Right atrium auricular region (tissue), 2 donors: ENCODE measurements around the gene ZNF385B. TPM values are rescaled to one million over a fixed set of nuclear protein-coding genes. Genes with fewer than 3 reads are reported as not detected.
"Not testable (repeated sequence)": the region's sequence is repeated elsewhere in the genome, so short reads cannot be mapped to it uniquely, and the experiment has no call there.

Experiments used
- DNase-seq: peaks from one replicate; pipeline ENCODE4 v3.0.0-alpha.2; 2019; ENCODE audit warnings: low spot score
- H3K27ac ChIP-seq, 2 donors: fragments of 200-600 bp; sonication (generic); 1 replicate in 1 of 2; 2 replicates in 1 of 2; pipeline ENCODE4 v1.5.1; 2016 to 2019
- H3K27me3 ChIP-seq, 2 donors: fragments of 200-600 bp; sonication (generic); one replicate each; pipeline versions ENCODE4 v1.5.1 to v1.6.0; 2017 to 2019
- H3K36me3 ChIP-seq: fragments of 200-600 bp; sonication (generic); one replicate; pipeline ENCODE4 v1.5.1; 2016
- H3K4me1 ChIP-seq, 2 donors: fragments of 200-600 bp; sonication (generic); one replicate each; pipeline versions ENCODE4 v1.5.1 to v1.6.0; 2017 to 2019
- H3K4me3 ChIP-seq, 2 donors: fragments of 200-600 bp; sonication (generic); 1 replicate in 1 of 2; 2 replicates in 1 of 2; pipeline ENCODE4 v1.5.1; 2017 to 2019; ENCODE audit warnings: mild to moderate bottlenecking in 1 of 2, moderate library complexity in 1 of 2
- H3K9me3 ChIP-seq, 2 donors: fragments of 200-600 bp; sonication (generic); one replicate each; pipeline ENCODE4 v1.5.1; 2019
- total RNA-seq, 2 donors: library from RNA; depleted of rRNA; stranded (reverse); fragments of >200 nt; gene quantifications; one replicate each; pipeline ENCODE4 v1.1.0, GENCODE V29; 2016
- TF ChIP-seq, protein P1 (sequence below), 2 donors: fragments of 200-600 bp; sonication (generic); IDR thresholded peaks; one replicate each; pipeline ENCODE4 v1.5.1; 2019; ENCODE audit warnings: antibody characterized with exemption in 2 of 2

The ZNF385B gene
- total RNA-seq, 2 donors from 2014 or later: 23.2 to 33.3 TPM

DNA sequence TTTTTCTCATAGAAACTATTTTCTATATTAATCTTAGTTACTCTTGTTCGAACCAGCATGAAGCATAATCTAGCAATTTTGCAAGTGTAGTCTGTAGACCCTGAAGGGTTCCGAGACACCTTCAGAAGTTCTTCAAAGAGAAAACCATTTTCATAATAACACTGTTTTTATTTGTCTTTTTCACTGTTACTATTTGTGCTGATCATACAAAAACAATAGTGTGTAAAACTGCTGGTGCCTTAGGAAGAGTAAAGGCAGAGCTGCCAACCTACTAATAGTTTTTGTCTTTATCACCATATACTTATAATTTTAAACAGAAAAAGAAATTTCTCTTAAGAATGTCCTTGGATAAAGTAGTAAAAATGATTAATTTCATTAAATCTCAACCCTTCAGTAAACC is 218.9 kb downstream of the ZNF385B start:
- TF ChIP-seq, protein P1, sequence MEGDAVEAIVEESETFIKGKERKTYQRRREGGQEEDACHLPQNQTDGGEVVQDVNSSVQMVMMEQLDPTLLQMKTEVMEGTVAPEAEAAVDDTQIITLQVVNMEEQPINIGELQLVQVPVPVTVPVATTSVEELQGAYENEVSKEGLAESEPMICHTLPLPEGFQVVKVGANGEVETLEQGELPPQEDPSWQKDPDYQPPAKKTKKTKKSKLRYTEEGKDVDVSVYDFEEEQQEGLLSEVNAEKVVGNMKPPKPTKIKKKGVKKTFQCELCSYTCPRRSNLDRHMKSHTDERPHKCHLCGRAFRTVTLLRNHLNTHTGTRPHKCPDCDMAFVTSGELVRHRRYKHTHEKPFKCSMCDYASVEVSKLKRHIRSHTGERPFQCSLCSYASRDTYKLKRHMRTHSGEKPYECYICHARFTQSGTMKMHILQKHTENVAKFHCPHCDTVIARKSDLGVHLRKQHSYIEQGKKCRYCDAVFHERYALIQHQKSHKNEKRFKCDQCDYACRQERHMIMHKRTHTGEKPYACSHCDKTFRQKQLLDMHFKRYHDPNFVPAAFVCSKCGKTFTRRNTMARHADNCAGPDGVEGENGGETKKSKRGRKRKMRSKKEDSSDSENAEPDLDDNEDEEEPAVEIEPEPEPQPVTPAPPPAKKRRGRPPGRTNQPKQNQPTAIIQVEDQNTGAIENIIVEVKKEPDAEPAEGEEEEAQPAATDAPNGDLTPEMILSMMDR (IDR thresholded peaks at IDR 0.05): no peak
- Histone ChIP-seq H3K4me3 (no peak overlapping the region), H3K4me1 (no peaks in the 10 kb centered on the region), H3K36me3 (no peaks in the 10 kb centered on the region), H3K27ac (no peak overlapping the region), H3K27me3 (no peaks in the 10 kb centered on the region), H3K9me3 (no peaks in the 10 kb centered on the region)
- no peak for DNase-seq

DNA sequence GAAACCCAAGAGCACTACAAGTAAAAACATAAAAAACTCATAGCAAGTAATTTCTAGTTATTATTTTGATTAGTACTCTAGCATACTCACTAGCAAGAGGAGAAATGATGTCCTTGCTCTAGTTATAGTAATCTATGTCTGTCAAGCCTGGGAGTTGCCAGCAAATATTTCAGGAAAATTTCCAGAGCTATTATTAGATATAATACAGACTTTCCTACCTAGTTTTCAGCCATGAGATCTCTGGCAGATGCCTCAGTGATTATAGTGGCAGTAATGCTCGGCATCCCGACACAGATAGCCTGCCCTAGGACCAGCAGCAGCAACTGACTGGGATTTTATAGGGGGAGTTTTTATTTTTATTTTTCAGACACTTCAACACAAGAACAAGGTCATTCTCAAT is 224.4 kb downstream of the ZNF385B start:
- Histone ChIP-seq H3K27ac (peak overlapping the region in 1 of 2 donors; percentile 73), H3K4me1 (peaks cover 0 to 11% of the 10 kb centered on the region in 2 donors), H3K27me3 (no peaks in the 10 kb centered on the region), H3K36me3 (no peaks in the 10 kb centered on the region), H3K4me3 (no peak overlapping the region), H3K9me3 (no peaks in the 10 kb centered on the region)
- TF ChIP-seq, protein P1 (IDR thresholded peaks at IDR 0.05): no peak
- no peak for DNase-seq

DNA sequence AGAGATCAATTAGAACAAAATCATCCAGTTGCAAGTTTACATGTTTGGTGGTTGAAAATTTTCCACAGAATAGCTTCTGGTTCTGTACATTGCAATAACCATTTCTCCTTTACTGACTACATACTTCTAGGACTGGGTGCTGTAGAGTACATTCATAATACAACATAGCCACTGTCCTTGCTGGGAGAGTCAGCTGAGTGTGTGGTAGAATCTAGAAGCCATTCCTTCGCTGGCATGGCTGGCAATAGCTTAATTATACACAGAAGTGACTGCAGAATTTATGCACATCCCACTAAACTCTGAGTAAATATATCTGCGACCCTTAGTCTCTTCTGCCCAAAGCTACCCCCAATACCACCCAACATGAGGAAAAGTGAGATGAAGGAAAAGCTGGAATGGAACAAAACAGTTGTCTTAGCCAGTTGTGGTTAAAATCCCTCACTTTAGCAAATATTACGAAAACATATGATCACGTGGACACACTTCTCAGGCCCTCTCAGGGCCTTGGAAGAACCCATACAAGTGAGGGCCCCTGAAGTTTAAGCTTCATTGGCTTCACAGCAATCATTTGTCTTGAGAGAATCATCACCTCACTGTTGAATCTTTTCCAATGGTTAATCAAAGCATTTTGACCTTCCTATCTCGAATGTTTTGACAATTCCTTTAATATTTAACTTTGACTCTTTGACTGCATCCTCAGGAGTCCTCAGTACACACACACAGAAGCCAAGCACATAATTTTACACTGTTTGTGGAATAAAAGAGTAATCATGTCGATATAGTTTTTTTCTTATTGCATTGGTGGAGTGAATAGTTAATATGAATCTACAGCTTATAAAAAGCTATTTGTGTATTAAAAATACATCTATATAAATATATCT is 225.1 kb downstream of the ZNF385B start:
- no peak for DNase-seq
- no peaks in the 10 kb centered on the region for H3K36me3 ChIP-seq
- no peak overlapping the region for H3K4me3 ChIP-seq
- H3K9me3 ChIP-seq: no peaks in the 10 kb centered on the region
- TF ChIP-seq, protein P1 (IDR thresholded peaks at IDR 0.05): no peak
- peak overlapping the region in 1 of 2 donors; percentile 73 for H3K27ac ChIP-seq
- peaks cover 0 to 11% of the 10 kb centered on the region in 2 donors for H3K4me1 ChIP-seq
- H3K27me3 ChIP-seq: no peaks in the 10 kb centered on the region

DNA sequence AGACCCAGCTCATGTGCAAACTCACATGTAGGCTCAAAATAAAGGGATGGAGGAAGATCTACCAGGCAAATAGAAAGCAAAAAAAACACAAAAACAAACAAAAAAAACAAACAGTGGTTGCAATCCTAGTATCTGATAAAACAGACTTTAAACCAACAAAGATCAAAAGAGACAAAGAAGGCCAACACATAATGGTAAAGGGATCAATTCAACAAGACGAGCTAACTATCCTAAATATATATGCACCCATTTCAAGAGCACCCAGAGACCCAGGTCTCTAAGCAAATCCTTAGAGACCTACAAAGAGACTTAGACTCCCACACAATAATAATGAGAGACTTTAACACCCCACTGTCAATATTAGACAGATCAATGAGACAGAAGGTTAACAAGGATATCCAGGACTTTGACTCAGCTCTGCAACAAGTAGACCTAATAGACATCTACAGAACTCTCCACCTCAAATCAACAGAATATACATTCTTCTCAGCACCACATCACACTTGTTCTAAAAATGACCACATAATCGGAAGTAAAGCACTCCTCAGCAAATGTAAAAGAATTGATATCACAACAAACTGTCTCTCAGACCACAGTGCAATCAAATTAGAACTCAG is 229.5 kb downstream of the ZNF385B start:
- not testable (repeated sequence) for H3K27me3 ChIP-seq, H3K27ac ChIP-seq, H3K4me3 ChIP-seq, H3K4me1 ChIP-seq, H3K36me3 ChIP-seq, H3K9me3 ChIP-seq, DNase-seq

DNA sequence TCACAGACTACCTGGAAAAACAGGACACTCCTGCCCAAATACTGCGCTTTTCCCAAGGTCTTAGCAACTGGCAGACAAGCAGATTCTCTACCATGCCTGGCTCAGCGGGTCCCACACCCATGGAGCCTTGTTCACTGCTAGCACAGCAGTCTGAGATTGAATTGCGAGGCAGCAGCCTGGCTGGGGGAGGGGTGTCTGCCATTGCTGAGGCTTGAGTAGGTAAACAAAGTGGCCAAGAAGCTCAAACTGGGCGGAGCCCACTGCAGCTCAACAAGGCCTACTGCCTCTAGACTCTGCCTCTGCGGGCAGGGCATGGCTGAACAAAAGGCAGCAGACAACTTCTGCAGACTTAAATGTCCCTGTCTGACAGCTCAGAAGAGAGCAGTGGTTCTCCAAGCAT is 231.6 kb downstream of the ZNF385B start:
- not testable (repeated sequence) for H3K9me3 ChIP-seq, DNase-seq, H3K27me3 ChIP-seq, H3K4me3 ChIP-seq, H3K36me3 ChIP-seq, H3K27ac ChIP-seq, H3K4me1 ChIP-seq

DNA sequence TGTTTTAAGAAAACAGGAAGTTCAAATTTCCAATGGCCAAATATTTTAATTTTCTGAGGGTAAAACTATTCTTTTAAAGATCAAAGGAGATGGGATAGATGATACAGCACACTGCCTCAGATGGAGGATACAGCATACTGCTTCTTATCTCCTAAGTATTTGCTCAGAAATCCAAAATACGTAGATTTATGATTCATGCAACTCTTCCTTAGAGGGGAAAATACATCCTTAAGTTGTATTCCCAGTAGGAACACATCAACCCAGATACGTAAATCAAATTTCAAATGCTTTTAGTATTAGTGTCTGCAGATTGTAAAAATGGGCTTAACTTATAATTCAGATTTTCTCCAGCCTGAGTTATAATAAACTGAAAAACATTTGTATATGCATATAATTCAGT is 235.2 kb downstream of the ZNF385B start:
- DNase-seq: no peak
- TF ChIP-seq, protein P1 (IDR thresholded peaks at IDR 0.05): no peak
- Histone ChIP-seq H3K27me3 (no peaks in the 10 kb centered on the region), H3K36me3 (no peaks in the 10 kb centered on the region), H3K4me3 (no peak overlapping the region), H3K27ac (no peak overlapping the region), H3K9me3 (no peaks in the 10 kb centered on the region), H3K4me1 (no peaks in the 10 kb centered on the region)
